Spleen (tissue), 7 donors: ENCODE measurements around the gene RFXANK.

ENCODE experiments used
- CTCF ChIP-seq, 11 experiments: fragments of 200-600 bp in 7 of 11; fragments of 450-650 bp in 4 of 11; sonication (generic) in 4 of 11; IDR thresholded peaks in 8 of 11; conservative IDR thresholded peaks in 3 of 11; 1 replicate in 7 of 11; 2 replicates in 4 of 11; pipeline versions ENCODE4 v1.4.0 to v1.8.0; 2016 to 2021; ENCODE audit warnings: antibody characterized with exemption in 11 of 11, inconsistent platforms in 4 of 11, mild to moderate bottlenecking in 1 of 11
- POLR2A ChIP-seq, 3 donors: fragments of 450-650 bp; IDR thresholded peaks; one replicate each; pipeline ENCODE4 v1.5.1; 2017; ENCODE audit warnings: antibody characterized with exemption in 3 of 3, mild to moderate bottlenecking in 1 of 3
- POLR2AphosphoS5 ChIP-seq, 3 donors: sonication (generic); formaldehyde crosslinking; IDR thresholded peaks; one replicate each; pipeline ENCODE4 v1.5.1; 2017; ENCODE audit warnings: antibody characterized with exemption in 3 of 3
- donor health status: DM: no; HTN: no; CAD: no; lungs with moderate emphysema.
- donor health status: DM: no; HTN: no; CAD: no.
- donor health status: DM: no; HTN: no; CAD: no.

GRCh38 chr19:19176950-19177349, 15.1 kb upstream of the RFXANK start:
- TF ChIP-seq CTCF (IDR thresholded peaks at IDR 0.05 in 8 of 11, conservative IDR thresholded peaks at IDR 0.05 in 3 of 11) (no peak), POLR2A (IDR thresholded peaks at IDR 0.05) (no peak), POLR2AphosphoS5 (IDR thresholded peaks at IDR 0.05) (no peak)
